K562 (cell line): ENCODE results near the gene PPM1G. TPM values are rescaled to one million over a fixed set of nuclear protein-coding genes. Genes with fewer than 3 reads are reported as not detected.

ENCODE experiments used
- BRCA1 ChIP-seq, 2 experiments: fragments of 450-650 bp in 1 of 2; sonication (generic) in 1 of 2; formaldehyde crosslinking in 1 of 2; IDR thresholded peaks; 2 replicates each; pipeline versions ENCODE4 v1.5.0 to v1.6.1; 2017 to 2020; ENCODE audit warnings: mild to moderate bottlenecking in 1 of 2, missing genetic modification reagents in 1 of 2
- CSDE1 ChIP-seq, 2 experiments: fragments of 450-650 bp; IDR thresholded peaks; 2 replicates each; pipeline ENCODE4 v1.6.1; 2016; ENCODE audit warnings: mild to moderate bottlenecking in 1 of 2
- CTCF ChIP-seq, 3 experiments: IDR thresholded peaks in 2 of 3; conservative IDR thresholded peaks in 1 of 3; 2 replicates each; pipeline ENCODE4 v1.5.1; 2011 to 2012; ENCODE audit warnings: low read length in 3 of 3, mild to moderate bottlenecking in 3 of 3, control low read depth in 2 of 3, improper control_type of control experiment in 1 of 3, inconsistent platforms in 1 of 3, low read depth in 1 of 3, mixed read lengths in 1 of 3, moderate library complexity in 1 of 3; ENCODE audit not compliant: insufficient read depth in 2 of 3
- GABPB1 ChIP-seq: sonication (generic); formaldehyde crosslinking; IDR thresholded peaks from 2 replicates; pipeline ENCODE4 v1.8.0; 2022; ENCODE audit warnings: mild to moderate bottlenecking, missing genetic modification reagents
- GATA2 ChIP-seq: sonication (generic); formaldehyde crosslinking; IDR thresholded peaks from 2 replicates; pipeline ENCODE4 v1.4.0; 2020; ENCODE audit warnings: mild to moderate bottlenecking, missing genetic modification reagents
- GTF2A2 ChIP-seq: IDR thresholded peaks from 2 replicates; pipeline ENCODE4 v1.6.1; 2016; ENCODE audit warnings: mild to moderate bottlenecking, missing genetic modification characterization, missing compliant biosample characterization
- MBD1 ChIP-seq: fragments of 250-450 bp; sonication (Bioruptor Pico); IDR thresholded peaks from 2 replicates; pipeline ENCODE4 v1.8.0; 2022; ENCODE audit warnings: inconsistent platforms
- MCM2 ChIP-seq: fragments of 450-650 bp; IDR thresholded peaks from 2 replicates; pipeline ENCODE4 v1.6.1; 2017; ENCODE audit warnings: low read depth, mild to moderate bottlenecking
- MITF ChIP-seq: IDR thresholded peaks from 2 replicates; pipeline ENCODE4 v1.6.1; 2014; ENCODE audit warnings: antibody characterized with exemption
- MLX ChIP-seq, 2 experiments: fragments of 450-650 bp in 1 of 2; sonication (generic) in 1 of 2; formaldehyde crosslinking; conservative IDR thresholded peaks; 2 replicates each; pipeline versions ENCODE4 v1.4.0 to v1.8.1; 2020 to 2022; ENCODE audit warnings: mild to moderate bottlenecking in 1 of 2, missing genetic modification reagents in 1 of 2
- NCOA6 ChIP-seq: fragments of 450-650 bp; IDR thresholded peaks from 2 replicates; pipeline ENCODE4 v1.6.1; 2017; ENCODE audit warnings: mild to moderate bottlenecking
- NELFE ChIP-seq: IDR thresholded peaks from 2 replicates; pipeline ENCODE4 v1.6.1; 2011; ENCODE audit warnings: mild to moderate bottlenecking; ENCODE audit not compliant: insufficient read depth, insufficient read length
- NR2C2 ChIP-seq, 2 experiments: fragments of 200-800 bp in 1 of 2; sonication (Bioruptor generic) in 1 of 2; sonication (generic) in 1 of 2; formaldehyde crosslinking in 1 of 2; IDR thresholded peaks; 2 replicates each; pipeline versions ENCODE4 v1.6.1 to v1.8.0; 2016 to 2022; ENCODE audit warnings: mild to moderate bottlenecking in 1 of 2, missing compliant biosample characterization in 1 of 2, missing genetic modification characterization in 1 of 2, missing genetic modification reagents in 1 of 2
- NR3C1 ChIP-seq: sonication (generic); formaldehyde crosslinking; IDR thresholded peaks from 2 replicates; pipeline ENCODE4 v1.8.1; 2022; ENCODE audit warnings: missing genetic modification reagents
- POLR2H ChIP-seq: IDR thresholded peaks from 2 replicates; pipeline ENCODE4 v1.6.1; 2016; ENCODE audit warnings: missing genetic modification characterization, low read depth, mild to moderate bottlenecking, control low read depth, missing compliant biosample characterization, moderate library complexity
- SIN3B ChIP-seq: fragments of 450-650 bp; IDR thresholded peaks from 2 replicates; pipeline ENCODE4 v1.6.1; 2017; ENCODE audit warnings: low read depth, mild to moderate bottlenecking, moderate library complexity
- SMAD2 ChIP-seq: fragments of 150-350 bp; IDR thresholded peaks from 2 replicates; pipeline ENCODE4 v1.6.1; 2014; ENCODE audit warnings: low read depth, mild to moderate bottlenecking, low read length
- SRSF7 ChIP-seq: fragments of 200-400 bp; formaldehyde crosslinking; optimal IDR thresholded peaks from 2 replicates; pipeline ENCODE3; 2017; ENCODE audit warnings: mild to moderate bottlenecking, low read depth, low read length
- ZBTB17 ChIP-seq: fragments of 450-650 bp; formaldehyde crosslinking; IDR thresholded peaks from 2 replicates; pipeline ENCODE4 v1.4.0; 2020; ENCODE audit warnings: mild to moderate bottlenecking
- ZKSCAN1 ChIP-seq: fragments of 150-350 bp; IDR thresholded peaks from 2 replicates; pipeline ENCODE4 v1.6.1; 2016; ENCODE audit warnings: low read depth, low read length
- ZNF23 ChIP-seq: fragments of 250-450 bp; sonication (Bioruptor Pico); IDR thresholded peaks from 2 replicates; pipeline ENCODE4 v1.4.0; 2020; ENCODE audit warnings: mild to moderate bottlenecking
- ZNF431 ChIP-seq: sonication (generic); formaldehyde crosslinking; IDR thresholded peaks from 2 replicates; pipeline ENCODE4 v1.8.0; 2022; ENCODE audit warnings: mild to moderate bottlenecking, missing genetic modification reagents
- ZNF778 ChIP-seq: fragments of 450-650 bp; formaldehyde crosslinking; IDR thresholded peaks from 2 replicates; pipeline ENCODE4 v1.4.0; 2020; ENCODE audit warnings: mild to moderate bottlenecking, moderate library complexity
- polyA plus RNA-seq, 8 experiments: library from polyadenylated mRNA; depleted of rRNA in 4 of 8; stranded (reverse) in 5 of 8; unstranded in 3 of 8; fragments of >200 nt; fragmentation: Nextera tagmentation in 2 of 8; fragmentation: Illumina TruSeq in 1 of 8; extraction: Ambion mirVana in 2 of 8; extraction: Trizol in 1 of 8; gene quantifications; 2 replicates each; pipeline versions ENCODE4 v1.2.1 to v1.2.3, GENCODE V29; 2011 to 2014; ENCODE audit warnings: inconsistent platforms in 1 of 8, missing spikeins in 1 of 8
- total RNA-seq, 7 experiments: library from RNA; depleted of rRNA in 6 of 7; stranded (reverse); fragments of >200 nt in 6 of 7; fragmentation: Illumina TruSeq in 2 of 7; extraction: Trizol in 2 of 7; gene quantifications; 2 replicates each; pipeline versions ENCODE4 v1.2.1 to v1.2.3, GENCODE V29; 2011 to 2021; ENCODE audit warnings: low replicate concordance in 1 of 7

The PPM1G gene
- total and polyA plus RNA-seq, 9 of the 15 experiments (the other 6 are each of a cell fraction or from before 2014, with no cell fraction given) = 61.7 to 230 (median 153) TPM

GRCh38 chr2:27356382-27357181 lies 52.8 kb downstream of the PPM1G start, which contains the start of gene GTF3C2 (continued):
- TF ChIP-seq GABPB1 (CRISPR knock-in tag) (peak; percentile 87), BRCA1 (IDR thresholded peaks at IDR 0.05) (no peak), BRCA1 (CRISPR knock-in tag; IDR thresholded peaks at IDR 0.05) (peak; percentile 28; the same call in 1 of the 2 replicates), CTCF (IDR thresholded peaks at IDR 0.05 in 2 of 3, conservative IDR thresholded peaks at IDR 0.05 in 1 of 3; ENCODE audit: insufficient read depth in 2 of 3, low read depth in 1 of 3, low read length in 3 of 3) (no peak), NR2C2 (CRISPR knock-in tag; IDR thresholded peaks at IDR 0.05) (no peak; the same call in 1 of the 2 replicates), NR2C2 (tag; IDR thresholded peaks at IDR 0.05) (peak; percentile 98), MITF (no peak; the same call in 1 of the 2 replicates), POLR2H (tag) (0 out of 2 replicates have a peak, but pooled peaks have one; percentile 49), ZNF778 (no peak), ZNF431 (CRISPR knock-in tag) (0 out of 2 replicates have a peak, but pooled peaks have one; percentile 39), GATA2 (CRISPR knock-in tag) (no peak), MBD1 (CRISPR knock-in tag) (no peak), SRSF7 (no peak), ZNF23 (CRISPR knock-in tag) (no peak), ZKSCAN1 (no peak), MCM2 (no peak), SIN3B (peak; percentile 82), GTF2A2 (tag) (no peak), MLX (CRISPR knock-in tag; conservative IDR thresholded peaks at IDR 0.05) (peak in 1 of 2 experiments; percentile 58; a peak in 1 of 4 replicates), CSDE1 (IDR thresholded peaks at IDR 0.05) (peak in 1 of 2 experiments; percentile 43; a peak in 1 of 4 replicates), NR3C1 (CRISPR knock-in tag) (no peak), SMAD2 (no peak), NELFE (no peak), NCOA6 (no peak), ZBTB17 (CRISPR knock-in tag) (peak; percentile 72)
